ENCODE measurements around the gene KAZN.

Gene KAZN

DNA sequence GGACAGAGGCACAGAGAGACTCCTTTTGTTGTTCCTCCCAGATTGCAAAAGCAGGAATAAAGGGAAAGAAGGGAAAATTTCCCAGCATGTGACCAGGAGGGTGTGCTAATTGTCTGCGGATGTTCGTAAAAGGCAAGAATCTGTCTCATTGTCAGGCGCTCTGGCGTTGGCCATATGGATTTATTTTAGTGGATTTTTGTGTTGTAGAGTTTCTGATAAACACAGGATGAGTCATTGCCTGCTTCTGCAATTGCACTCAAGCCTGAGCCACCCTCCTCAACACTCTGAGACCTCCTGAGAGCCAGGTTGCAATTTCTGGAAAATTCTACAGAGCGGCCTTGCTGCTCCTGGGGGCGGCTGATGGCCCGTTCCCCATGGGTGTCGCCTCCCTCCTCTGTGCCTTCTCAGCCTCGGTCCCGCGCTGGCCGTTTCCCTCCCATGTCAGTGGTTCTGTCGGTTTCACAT, 227.7 kb downstream of the KAZN start:
- Histone ChIP-seq H3K4me1 (ENCODE audit: control insufficient read depth, insufficient read depth, low read length) (no peaks in the 10 kb centered on the region), H3K9me3 (ENCODE audit: control insufficient read depth, insufficient read depth, low read depth, low read length) (no peaks in the 10 kb centered on the region), H3K4me3 (ENCODE audit: low read depth, low read length) (no peak overlapping the region), H3K36me3 (ENCODE audit: control insufficient read depth in 2 of 2, insufficient read depth in 1 of 2, low read length in 2 of 2) (no peaks in the 10 kb centered on the region), H3K27ac (ENCODE audit: extremely low read depth, low read depth, low read length) (no peak overlapping the region)
- CTCF ChIA-PET = no interaction called here
- TF ChIP-seq ZNF354C (tag by site-specific recombination; IDR thresholded peaks at IDR 0.05; ENCODE audit: borderline replicate concordance, low read depth) (no peak), ZBTB21 (tag by site-specific recombination; IDR thresholded peaks at IDR 0.05) (no peak), ZXDB (tag by site-specific recombination; IDR thresholded peaks at IDR 0.05) (no peak), ZNF629 (tag by site-specific recombination; IDR thresholded peaks at IDR 0.05) (no peak), ZNF341 (tag by site-specific recombination; IDR thresholded peaks at IDR 0.05; ENCODE audit: low read depth) (no peak), HOXC10 (CRISPR knock-in tag; IDR thresholded peaks at IDR 0.05) (no peak), GLIS2 (tag by site-specific recombination; IDR thresholded peaks at IDR 0.05) (no peak), ZNF174 (tag by site-specific recombination; IDR thresholded peaks at IDR 0.05) (no peak), ZNF335 (tag by site-specific recombination; conservative IDR thresholded peaks at IDR 0.05) (no peak), ZNF514 (tag by site-specific recombination; IDR thresholded peaks at IDR 0.05) (no peak), ZNF501 (tag by site-specific recombination; IDR thresholded peaks at IDR 0.05) (no peak), ZEB2 (tag by site-specific recombination; IDR thresholded peaks at IDR 0.05) (no peak), TRIM28 (IDR thresholded peaks at IDR 0.05; ENCODE audit: borderline replicate concordance, low read length) (no peak)
- TF ChIP-seq, protein P1, sequence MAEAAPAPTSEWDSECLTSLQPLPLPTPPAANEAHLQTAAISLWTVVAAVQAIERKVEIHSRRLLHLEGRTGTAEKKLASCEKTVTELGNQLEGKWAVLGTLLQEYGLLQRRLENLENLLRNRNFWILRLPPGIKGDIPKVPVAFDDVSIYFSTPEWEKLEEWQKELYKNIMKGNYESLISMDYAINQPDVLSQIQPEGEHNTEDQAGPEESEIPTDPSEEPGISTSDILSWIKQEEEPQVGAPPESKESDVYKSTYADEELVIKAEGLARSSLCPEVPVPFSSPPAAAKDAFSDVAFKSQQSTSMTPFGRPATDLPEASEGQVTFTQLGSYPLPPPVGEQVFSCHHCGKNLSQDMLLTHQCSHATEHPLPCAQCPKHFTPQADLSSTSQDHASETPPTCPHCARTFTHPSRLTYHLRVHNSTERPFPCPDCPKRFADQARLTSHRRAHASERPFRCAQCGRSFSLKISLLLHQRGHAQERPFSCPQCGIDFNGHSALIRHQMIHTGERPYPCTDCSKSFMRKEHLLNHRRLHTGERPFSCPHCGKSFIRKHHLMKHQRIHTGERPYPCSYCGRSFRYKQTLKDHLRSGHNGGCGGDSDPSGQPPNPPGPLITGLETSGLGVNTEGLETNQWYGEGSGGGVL (tag by site-specific recombination; IDR thresholded peaks at IDR 0.05) = no peak
- TF ChIP-seq, protein P2, sequence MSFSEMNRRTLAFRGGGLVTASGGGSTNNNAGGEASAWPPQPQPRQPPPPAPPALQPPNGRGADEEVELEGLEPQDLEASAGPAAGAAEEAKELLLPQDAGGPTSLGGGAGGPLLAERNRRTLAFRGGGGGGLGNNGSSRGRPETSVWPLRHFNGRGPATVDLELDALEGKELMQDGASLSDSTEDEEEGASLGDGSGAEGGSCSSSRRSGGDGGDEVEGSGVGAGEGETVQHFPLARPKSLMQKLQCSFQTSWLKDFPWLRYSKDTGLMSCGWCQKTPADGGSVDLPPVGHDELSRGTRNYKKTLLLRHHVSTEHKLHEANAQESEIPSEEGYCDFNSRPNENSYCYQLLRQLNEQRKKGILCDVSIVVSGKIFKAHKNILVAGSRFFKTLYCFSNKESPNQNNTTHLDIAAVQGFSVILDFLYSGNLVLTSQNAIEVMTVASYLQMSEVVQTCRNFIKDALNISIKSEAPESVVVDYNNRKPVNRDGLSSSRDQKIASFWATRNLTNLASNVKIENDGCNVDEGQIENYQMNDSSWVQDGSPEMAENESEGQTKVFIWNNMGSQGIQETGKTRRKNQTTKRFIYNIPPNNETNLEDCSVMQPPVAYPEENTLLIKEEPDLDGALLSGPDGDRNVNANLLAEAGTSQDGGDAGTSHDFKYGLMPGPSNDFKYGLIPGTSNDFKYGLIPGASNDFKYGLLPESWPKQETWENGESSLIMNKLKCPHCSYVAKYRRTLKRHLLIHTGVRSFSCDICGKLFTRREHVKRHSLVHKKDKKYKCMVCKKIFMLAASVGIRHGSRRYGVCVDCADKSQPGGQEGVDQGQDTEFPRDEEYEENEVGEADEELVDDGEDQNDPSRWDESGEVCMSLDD (tag by site-specific recombination; IDR thresholded peaks at IDR 0.05) = no peak
- POLR2A ChIA-PET = no interaction called here

DNA sequence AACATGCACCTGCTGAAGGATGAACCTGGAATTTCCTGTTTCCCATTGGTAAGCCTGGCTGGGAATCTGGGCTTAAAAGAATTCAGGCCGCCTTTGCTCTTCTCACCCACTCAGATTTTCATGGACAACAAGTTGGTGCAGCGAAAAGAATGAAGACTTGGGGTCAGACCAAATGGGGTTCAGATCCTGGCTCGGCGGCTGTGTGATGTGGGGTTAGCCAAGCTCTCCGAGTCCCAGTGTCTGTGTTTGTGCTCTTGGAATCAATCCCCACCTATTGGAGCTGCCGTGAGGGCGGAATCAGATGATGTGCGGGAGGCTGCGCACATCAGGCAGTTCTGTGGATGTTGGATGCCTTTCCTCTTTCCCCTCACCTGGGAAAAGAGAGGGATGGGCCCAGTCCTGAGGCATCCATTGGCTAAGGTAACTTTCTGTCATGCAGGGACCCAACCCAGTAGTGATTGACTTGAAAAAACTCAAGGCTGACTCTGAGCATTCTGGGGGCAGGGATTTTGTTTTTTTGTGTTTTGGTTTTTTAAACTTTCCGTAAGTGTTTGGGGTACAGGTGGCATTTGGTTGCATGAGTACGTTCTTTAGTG, 228.3 kb downstream of the KAZN start:
- H3K27ac ChIP-seq (ENCODE audit: extremely low read depth, low read depth, low read length) = no peak overlapping the region
- POLR2A ChIA-PET = no interaction called here
- CTCF ChIA-PET = no interaction called here
- TF ChIP-seq ZNF16 (tag by site-specific recombination; IDR thresholded peaks at IDR 0.05; ENCODE audit: low read depth) (no peak), REPIN1 (tag by site-specific recombination; IDR thresholded peaks at IDR 0.05; ENCODE audit: low read depth) (no peak), ZEB2 (tag by site-specific recombination; IDR thresholded peaks at IDR 0.05) (no peak), ZNF660 (tag by site-specific recombination; IDR thresholded peaks at IDR 0.05) (no peak), ZIC2 (tag by site-specific recombination; IDR thresholded peaks at IDR 0.05) (no peak), ZSCAN16 (tag by site-specific recombination; IDR thresholded peaks at IDR 0.05) (no peak), ZFHX2 (tag by site-specific recombination; conservative IDR thresholded peaks at IDR 0.05) (no peak), ZFP69B (tag by site-specific recombination; IDR thresholded peaks at IDR 0.05) (no peak)
- TF ChIP-seq, protein P3, sequence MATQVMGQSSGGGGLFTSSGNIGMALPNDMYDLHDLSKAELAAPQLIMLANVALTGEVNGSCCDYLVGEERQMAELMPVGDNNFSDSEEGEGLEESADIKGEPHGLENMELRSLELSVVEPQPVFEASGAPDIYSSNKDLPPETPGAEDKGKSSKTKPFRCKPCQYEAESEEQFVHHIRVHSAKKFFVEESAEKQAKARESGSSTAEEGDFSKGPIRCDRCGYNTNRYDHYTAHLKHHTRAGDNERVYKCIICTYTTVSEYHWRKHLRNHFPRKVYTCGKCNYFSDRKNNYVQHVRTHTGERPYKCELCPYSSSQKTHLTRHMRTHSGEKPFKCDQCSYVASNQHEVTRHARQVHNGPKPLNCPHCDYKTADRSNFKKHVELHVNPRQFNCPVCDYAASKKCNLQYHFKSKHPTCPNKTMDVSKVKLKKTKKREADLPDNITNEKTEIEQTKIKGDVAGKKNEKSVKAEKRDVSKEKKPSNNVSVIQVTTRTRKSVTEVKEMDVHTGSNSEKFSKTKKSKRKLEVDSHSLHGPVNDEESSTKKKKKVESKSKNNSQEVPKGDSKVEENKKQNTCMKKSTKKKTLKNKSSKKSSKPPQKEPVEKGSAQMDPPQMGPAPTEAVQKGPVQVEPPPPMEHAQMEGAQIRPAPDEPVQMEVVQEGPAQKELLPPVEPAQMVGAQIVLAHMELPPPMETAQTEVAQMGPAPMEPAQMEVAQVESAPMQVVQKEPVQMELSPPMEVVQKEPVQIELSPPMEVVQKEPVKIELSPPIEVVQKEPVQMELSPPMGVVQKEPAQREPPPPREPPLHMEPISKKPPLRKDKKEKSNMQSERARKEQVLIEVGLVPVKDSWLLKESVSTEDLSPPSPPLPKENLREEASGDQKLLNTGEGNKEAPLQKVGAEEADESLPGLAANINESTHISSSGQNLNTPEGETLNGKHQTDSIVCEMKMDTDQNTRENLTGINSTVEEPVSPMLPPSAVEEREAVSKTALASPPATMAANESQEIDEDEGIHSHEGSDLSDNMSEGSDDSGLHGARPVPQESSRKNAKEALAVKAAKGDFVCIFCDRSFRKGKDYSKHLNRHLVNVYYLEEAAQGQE (tag by site-specific recombination; IDR thresholded peaks at IDR 0.05) = no peak
- TF ChIP-seq, protein P4, sequence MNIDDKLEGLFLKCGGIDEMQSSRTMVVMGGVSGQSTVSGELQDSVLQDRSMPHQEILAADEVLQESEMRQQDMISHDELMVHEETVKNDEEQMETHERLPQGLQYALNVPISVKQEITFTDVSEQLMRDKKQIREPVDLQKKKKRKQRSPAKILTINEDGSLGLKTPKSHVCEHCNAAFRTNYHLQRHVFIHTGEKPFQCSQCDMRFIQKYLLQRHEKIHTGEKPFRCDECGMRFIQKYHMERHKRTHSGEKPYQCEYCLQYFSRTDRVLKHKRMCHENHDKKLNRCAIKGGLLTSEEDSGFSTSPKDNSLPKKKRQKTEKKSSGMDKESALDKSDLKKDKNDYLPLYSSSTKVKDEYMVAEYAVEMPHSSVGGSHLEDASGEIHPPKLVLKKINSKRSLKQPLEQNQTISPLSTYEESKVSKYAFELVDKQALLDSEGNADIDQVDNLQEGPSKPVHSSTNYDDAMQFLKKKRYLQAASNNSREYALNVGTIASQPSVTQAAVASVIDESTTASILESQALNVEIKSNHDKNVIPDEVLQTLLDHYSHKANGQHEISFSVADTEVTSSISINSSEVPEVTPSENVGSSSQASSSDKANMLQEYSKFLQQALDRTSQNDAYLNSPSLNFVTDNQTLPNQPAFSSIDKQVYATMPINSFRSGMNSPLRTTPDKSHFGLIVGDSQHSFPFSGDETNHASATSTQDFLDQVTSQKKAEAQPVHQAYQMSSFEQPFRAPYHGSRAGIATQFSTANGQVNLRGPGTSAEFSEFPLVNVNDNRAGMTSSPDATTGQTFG (tag by site-specific recombination; IDR thresholded peaks at IDR 0.05; ENCODE audit: borderline replicate concordance) = no peak
- TF ChIP-seq, protein P5, sequence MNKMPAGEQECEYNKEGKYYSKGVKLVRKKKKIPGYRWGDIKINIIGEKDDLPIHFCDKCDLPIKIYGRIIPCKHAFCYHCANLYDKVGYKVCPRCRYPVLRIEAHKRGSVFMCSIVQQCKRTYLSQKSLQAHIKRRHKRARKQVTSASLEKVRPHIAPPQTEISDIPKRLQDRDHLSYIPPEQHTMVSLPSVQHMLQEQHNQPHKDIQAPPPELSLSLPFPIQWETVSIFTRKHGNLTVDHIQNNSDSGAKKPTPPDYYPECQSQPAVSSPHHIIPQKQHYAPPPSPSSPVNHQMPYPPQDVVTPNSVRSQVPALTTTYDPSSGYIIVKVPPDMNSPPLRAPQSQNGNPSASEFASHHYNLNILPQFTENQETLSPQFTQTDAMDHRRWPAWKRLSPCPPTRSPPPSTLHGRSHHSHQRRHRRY (tag by site-specific recombination; IDR thresholded peaks at IDR 0.05) = no peak

More for the DNA sequence above, 228.3 kb downstream of the KAZN start:
- Histone ChIP-seq H3K4me3 (ENCODE audit: low read depth, low read length) (no peak overlapping the region), H3K4me1 (ENCODE audit: control insufficient read depth, insufficient read depth, low read length) (no peaks in the 10 kb centered on the region), H3K36me3 (ENCODE audit: control insufficient read depth in 2 of 2, insufficient read depth in 1 of 2, low read length in 2 of 2) (no peaks in the 10 kb centered on the region), H3K9me3 (ENCODE audit: control insufficient read depth, insufficient read depth, low read depth, low read length) (no peaks in the 10 kb centered on the region)

Data from HEK293 (cell line).